ENCODE measurements around the gene IGLON5.

DNA sequence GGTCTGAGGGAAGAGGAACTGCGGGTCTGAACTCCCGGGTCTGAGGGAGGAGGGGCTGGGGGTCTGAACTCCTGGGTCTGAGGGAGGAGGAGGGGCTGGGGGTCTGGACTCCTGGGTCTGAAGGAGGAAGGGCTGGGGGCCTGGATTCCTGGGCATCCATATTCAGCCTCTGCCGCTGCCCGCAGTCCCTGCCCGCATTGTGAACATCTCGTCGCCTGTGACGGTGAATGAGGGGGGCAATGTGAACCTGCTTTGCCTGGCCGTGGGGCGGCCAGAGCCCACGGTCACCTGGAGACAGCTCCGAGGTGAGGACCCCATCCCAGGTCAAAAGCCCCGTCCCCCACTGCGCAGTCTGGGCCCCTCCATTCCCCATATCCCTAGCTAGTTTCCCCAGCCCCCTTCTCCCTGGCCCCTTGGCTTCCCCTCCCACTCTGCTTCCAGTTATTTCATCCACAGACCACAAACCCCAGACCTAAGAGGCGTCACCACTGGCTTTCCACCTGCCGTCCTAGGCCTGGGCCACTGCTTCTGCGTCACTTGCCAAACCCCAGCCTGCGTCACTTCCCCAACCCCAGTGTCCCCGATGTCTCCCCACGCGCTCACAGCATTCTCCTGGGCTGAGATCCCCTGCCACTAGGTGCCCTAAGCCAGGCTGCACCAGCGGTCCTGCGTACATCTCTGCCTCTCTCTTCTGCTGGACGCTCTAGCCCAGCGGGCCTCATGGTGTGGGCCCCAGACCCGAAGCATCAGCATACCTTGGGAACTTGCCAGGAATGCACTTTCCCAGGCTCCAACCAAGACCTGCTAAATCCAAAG is 13.9 kb downstream of the IGLON5 start:
- TF ChIP-seq, protein P1, sequence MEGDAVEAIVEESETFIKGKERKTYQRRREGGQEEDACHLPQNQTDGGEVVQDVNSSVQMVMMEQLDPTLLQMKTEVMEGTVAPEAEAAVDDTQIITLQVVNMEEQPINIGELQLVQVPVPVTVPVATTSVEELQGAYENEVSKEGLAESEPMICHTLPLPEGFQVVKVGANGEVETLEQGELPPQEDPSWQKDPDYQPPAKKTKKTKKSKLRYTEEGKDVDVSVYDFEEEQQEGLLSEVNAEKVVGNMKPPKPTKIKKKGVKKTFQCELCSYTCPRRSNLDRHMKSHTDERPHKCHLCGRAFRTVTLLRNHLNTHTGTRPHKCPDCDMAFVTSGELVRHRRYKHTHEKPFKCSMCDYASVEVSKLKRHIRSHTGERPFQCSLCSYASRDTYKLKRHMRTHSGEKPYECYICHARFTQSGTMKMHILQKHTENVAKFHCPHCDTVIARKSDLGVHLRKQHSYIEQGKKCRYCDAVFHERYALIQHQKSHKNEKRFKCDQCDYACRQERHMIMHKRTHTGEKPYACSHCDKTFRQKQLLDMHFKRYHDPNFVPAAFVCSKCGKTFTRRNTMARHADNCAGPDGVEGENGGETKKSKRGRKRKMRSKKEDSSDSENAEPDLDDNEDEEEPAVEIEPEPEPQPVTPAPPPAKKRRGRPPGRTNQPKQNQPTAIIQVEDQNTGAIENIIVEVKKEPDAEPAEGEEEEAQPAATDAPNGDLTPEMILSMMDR (IDR thresholded peaks at IDR 0.05), result no peak
- no peak for TF ChIP-seq POLR2A (IDR thresholded peaks at IDR 0.05)

Data from body of pancreas (tissue), 4 donors.